Glomerular visceral epithelial cell (primary cell): ENCODE results near the gene PHEX.

Experiments
- DNase-seq: peaks from one replicate; pipeline ENCODE4 v3.0.0-alpha.2; 2016; ENCODE audit errors: extremely low spot score

The PHEX gene

DNA sequence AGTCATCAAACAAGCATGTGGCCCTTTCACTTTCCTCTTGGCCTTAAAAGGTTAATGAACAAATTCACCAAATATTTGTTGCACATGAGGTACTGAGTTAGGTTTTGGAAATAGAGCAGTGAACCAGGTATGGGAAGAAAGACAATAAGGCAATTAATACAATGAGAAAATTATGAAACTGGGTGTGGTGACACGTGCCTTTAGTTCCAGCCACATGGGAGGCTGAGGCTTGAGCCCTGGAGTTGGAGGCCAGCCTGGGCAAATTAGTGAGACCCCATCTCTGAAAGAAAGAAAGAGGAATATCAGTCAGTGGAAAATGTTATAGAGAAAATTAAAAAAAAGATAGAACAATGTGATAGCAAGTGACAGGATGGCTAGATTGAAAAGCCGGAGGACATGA is 8.1 kb downstream of the PHEX start:
- no peak for DNase-seq

DNA sequence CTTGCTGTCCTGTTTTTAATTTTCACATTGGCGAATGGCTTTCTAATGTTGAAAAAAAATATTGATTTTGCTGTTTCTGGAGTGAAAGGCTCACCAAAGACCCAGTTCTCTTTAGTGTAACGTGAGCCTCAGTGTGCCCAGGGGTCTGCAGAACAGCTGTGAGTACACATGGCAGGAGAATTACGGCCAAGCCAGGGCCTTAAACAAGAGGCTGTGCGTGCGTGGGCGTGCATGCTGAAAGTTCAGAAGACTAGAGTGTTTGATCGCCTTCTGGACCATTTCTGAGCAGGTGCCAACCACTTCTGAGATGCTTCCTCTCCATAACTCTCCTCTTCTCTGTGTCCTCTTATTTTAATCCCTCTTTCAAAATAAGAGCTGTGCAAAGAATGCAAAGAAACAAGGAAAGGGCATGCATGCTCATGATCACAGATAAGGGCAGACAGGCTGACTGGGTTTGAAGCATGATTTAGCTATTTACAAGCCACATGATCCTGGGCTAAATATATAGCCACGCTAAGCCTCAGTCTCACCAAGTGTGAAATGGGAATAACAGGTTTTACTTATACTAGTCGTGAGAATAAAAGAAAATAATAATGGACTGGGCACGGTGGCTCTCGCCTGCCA is 9.9 kb downstream of the PHEX start:
- no peak for DNase-seq

DNA sequence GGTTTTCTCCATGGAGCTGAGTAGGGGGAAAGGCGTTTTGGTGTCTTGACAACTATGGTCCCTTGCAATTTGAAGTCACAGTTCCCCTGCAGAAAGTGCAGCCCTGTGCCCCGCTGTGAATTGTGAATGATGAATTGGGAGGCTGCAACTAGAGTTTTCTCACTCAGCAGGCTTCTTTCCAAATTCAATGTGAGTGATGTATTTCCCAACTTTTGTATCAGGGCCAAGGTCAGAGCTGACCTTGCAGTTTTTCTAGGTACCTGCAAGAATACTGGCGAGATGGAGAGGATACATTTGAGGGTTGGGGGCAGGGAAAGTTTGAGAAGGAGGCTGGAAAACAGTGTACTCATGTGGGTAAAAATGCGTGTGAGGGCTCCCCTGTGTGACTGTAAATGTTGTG is 11.7 kb downstream of the PHEX start:
- no peak for DNase-seq

DNA sequence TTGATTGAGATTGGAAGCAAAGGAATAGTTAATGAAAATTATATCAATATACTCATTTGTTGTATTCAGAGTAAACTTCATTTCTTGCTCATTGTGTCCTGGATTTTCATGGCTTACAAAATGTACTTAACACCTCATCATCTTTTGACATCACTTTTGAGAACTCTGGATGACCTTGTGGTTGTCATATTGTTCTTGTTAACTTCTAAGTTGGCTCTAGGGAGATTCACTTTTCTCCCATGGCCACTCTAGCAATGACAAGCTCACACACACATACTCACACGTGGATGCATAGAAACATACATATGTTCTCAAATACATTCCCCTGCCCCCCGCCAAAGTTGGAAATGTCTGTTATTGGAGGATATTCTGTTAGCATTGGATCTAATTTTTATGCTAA is 15.3 kb downstream of the PHEX start:
- DNase-seq, result no peak

DNA sequence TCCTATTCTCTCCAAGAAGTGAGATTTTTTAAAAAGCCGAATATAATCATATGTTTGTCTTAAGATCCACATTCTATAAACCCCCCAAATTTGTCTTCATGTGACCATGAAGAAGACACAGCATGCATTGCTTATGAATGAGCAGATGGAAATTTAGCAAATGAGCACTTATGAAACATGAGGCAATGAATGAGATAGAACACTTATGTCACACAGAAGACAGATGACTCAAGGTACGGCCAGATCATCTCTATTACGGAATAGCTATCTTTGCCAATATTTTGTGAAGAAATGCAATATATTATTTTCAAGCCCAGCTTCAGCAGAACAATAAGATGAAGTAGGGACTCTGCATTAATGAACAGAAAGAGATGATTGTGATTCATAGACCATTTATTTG is 21.4 kb downstream of the PHEX start:
- no peak for DNase-seq

DNA sequence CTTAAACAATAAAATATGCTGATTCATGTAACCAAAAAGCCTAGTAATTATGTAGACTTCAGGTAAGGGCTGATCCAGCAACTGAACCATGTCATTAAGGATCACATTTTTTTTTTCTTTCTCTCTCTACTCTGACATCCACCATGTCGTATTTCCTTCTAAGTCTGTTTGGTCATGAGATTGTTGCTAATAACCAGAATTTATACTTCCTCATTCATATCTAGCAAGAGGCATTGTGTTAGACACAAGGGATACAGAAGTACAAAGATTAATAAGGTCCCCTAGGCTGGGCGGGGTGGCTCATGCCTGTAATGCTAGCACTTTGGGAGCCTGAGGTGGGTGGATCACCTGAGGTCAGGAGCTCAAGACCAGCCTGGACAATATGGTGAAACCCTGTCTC is 24.1 kb downstream of the PHEX start:
- no peak for DNase-seq

DNA sequence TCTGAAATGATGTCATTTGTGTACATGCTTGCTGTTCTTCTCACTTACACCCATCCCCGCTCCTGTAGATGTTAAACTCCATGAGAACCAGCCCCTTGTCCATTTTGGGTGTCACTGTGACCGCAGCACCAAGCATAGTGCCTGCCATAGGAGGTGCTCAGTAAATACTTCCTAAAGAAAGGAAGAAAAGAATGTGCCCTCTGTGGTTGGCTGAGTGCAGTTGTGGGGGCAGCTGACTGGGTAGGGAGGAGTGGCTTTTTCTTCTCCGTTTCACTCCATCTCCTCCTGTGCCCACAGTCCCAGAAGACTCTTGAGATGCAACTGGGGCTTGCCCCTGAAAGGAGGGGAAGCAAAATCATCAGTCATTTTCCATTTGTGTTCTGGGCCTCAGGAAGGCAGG is 25.5 kb downstream of the PHEX start:
- no peak for DNase-seq

DNA sequence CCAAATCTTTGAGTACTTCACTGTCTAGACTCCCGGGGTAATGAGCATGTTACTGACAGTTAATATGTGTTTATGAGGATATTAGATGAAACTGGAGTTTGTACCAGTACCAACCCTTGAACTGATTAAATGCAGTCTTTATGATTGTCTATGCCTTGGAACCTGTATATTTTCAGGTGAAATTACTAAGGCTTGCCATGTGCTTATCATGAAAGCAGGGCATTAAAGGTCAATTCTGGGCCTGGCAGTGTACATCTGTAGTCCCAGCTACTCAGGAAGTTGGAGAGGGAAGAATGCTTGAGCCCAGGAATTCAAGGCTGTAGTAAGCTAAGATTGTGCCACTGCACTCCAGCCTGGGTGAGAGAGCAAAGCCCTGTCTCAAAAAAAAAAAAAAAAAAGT is 27.6 kb downstream of the PHEX start:
- no peak for DNase-seq

DNA sequence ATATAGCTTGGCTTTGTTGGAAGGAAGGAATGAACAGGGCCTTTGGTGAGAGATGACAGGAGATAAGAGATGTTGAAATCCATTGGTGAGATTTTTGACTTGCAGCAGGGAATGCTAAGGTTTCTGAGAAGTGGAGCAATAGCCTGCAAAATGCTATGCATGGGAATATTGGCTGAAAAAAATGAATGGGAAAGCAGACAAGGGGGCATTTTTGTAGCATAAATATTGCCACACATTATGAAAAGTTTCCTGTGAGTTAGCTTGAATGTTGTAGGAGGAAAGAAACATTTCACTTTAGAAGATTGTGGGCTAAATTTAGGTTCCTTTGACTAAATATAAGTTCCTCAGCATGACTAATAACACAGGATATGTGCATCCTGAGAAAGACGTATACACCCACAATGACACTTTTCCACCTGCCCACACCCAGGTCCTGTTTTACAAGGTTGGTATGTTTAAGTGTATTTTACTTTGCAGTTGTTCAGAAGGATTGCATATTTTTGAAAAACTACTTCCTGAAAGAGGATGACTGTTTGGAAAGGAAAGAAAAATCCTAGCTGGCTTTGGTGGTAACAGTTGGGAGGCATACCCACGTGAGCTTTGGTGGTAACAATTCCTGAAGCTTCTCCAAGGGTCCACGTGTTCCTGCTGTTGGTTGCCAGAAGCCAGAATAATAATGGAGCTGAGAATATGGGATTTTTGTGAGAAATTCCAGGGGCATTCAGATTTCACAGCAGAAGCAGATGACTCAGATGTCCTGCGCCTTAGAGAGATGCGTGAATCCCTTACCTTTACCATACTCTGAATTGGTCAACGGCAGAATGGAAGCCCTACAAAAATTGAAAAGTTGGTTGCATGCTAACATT is 28.5 kb downstream of the PHEX start:
- DNase-seq, result peak; percentile 1

DNA sequence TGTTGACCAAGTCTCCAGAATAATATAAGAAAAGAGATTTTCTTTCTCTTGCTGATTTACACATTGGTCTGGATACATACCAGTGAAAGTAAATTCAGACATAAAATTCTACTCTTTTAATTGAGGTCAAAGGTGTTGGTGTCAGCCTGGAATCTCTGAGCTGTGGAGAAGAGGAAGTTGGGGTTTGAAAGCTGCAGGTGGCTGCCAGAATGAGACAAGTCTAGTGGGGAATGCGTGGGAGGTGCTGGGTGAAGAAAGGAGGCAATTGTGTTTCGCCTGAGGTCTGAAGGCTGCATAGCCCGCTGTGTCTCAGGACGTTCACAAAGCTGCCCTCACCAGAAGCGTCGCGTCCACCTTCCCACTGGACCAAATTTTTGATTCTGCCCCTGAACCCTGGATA is 31.2 kb downstream of the PHEX start:
- DNase-seq, result no peak

DNA sequence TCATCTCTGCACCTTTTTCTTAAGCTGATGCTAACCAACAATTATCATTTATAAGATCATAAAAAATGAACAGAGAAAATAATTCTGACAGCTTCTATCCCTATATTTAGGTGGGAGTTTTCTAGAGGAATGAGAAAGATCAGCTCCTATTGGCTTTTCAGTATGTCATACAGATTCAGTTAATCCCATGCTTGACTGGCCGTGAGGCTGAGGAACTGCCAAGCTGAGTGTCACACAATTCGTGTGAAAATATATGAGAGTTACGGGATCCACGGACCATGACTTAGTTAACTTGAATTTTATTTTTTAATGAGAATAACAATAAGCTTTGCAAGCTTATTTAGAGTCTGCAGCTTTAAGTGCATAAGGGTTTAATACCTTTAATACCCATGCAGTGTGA is 37.5 kb downstream of the PHEX start:
- no peak for DNase-seq

DNA sequence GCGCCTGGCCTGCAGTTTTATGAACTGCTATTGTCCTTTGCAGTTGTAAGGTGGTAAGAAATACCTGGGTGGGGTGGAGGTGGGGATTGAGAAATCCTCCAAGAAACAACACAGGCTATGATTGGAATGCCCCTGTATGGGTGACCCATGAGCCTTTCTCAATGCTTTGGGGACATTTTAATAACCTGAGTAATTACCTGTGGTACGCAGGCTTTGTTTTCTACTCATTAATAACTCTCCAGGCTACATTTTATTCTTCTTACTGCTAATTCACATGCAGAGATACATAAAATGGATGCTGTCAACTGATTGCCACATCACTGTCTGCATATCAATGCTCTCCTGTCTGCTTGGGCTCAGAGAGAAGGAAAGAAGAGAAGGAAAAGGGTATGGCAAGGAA is 41.8 kb downstream of the PHEX start:
- no peak for DNase-seq

DNA sequence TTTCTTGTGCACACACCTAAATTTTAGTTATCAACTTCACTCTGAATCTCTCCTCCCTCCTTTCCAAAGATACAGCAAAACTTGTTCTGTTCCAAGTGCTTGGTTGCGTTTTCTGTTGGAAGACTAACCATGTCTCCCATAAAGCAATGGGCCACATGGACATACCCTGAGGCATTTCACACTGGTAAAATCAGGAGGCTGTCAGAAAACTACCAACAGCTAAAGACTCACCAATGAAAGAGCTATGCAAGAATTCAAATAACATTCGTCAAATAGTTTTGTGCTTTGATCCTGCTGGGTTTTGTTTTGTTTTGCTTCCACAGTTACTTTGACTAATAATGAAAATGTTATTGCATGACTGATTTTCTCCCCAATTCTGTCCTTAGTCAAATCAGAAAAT is 46.0 kb downstream of the PHEX start:
- DNase-seq, result no peak

DNA sequence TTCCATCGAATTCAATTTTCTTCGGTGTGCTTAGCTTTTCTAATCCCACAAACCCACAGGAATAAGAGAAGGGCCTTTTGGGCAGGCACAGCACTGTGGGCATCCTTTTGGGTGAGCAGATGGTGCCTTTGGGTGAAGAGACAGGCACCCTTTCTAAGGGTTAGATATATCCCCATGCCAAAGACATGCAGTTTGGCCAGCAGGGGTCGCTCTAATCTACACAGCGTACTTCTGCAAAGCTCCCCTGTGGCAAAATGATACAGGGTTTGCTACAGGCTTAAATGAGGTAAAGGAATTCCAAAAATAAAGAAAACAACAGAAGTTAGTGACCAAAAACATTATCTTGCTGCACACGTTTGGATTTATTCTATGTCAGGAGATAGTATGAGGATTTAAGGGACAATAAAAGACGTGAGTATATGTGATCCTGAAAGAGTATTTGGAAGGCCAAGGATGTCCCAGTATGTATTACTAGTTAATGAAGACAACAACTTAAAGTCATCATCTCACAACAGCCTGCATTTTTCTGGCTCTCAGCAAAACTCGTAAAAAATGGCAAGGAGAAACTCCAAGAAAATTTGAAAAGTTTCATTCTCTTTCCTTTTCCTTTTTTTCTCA is 49.5 kb downstream of the PHEX start:
- DNase-seq, result peak; percentile 40

DNA sequence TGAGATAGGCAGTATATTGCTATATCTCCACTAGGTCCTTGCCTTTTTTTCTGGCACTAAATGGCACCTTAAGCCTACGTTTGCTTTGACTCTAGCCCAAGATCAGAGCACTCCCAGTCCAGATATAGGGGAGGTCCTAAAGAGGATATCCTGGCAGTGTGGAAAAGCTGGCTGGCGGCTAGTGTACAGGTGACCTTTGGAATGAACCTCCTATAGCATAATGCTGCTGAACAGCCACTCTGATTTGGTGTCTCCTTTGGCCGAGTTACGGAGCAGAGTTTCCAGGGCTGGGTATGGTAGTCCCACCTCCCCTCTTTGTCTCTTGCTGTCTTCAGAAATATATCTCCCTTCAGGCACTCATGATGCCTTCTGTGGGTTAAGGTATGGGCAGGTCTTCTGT is 53.9 kb downstream of the PHEX start:
- DNase-seq, result no peak

DNA sequence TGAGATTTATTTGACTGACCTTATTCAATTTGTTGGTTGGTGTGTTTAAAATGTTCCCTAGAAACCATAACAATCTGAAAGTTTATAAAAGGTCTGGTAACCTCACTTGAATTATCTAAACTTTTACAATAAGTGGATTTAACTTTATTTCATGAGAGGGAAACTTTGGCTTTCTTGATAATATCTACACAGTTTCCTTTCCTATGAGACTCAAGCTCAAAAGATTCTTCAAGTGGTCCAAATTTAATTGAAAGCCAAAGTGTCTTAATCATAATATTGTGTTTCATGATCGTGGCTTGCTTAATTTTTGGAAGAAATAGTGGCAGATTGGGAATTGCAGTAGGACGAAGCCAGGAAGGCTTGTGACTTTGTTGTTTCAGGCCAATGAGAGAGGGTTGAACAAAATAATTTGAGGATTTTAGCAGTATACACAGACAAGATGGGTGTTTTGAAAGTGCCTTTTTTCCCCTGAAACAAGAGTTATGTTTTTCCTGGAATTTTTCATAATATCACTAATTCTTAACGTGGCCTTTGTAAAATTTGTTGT is 55.0 kb downstream of the PHEX start:
- no peak for DNase-seq

DNA sequence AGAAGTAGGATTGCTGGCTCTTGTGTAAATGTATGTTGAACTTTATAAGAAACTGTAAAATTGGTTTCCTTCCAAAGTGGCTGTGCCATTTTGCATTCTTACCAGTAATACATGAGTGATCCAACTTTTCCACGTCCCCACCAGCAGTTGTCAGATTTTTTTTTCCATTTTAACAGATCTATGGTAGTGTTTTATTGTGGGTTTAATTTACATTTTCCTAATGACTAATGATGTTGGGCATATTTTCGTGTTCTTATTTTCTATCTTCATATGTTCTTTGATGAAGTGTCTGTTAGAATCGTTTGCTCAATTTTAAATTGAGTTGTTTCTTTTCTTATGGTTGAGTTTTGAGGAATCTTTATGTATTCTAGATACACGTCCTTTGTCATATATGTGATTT is 56.2 kb downstream of the PHEX start:
- DNase-seq, result no peak

DNA sequence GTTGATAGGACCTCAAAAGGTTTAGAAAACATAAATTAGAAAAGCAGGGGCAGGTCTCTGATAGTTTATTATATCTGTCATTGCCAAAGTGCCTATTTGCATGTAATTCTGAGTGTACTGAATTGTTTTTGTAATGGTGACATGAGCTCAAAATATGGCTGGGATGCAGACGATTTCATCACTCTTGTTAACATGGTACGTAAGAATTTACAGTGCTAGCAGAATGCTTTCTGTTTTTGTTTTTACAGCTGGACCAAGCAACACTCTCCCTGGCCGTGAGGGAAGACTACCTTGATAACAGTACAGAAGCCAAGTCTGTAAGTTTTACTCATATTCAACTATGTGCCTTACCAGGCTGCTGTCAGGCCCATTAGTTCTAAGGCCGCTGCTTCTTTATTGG is 58.1 kb downstream of the PHEX start:
- no peak for DNase-seq

DNA sequence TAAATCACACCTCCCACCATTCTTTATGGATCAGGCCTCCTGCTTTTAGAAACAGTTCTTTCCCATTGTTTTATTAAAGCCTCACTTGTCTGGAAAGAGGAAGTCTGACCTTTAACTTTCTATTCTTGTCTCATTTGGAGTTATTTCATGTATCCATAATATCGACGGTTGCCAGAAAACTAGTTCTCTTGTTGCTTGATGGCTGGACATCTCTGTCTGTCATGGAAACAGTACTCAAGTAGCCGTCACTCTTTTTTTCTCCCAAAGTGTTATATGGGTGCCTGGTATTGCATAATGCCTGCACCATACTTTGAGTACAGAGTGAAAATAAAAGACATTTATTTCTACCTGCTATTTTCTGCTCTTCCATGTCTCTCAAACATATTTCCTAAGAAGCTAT is 61.4 kb downstream of the PHEX start:
- no peak for DNase-seq

DNA sequence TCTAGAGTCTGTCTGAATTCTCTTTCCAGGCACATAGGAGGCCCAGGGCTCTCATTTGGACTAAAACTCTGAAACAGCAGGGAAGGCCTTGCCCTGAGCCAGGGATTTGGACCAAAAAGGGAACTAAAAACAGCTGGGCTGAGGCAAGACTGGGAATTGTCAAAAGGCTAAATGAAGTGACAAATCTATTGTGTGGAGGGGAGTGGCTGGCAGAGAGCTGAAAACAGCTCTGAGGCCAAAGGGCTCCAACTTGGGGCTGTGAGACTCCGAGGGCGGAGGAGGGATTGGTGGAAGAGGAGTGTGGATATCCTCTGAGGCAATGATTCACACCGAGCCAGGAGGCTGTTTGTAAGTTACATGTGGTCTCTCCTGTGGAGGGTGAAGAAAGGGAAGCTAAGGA is 63.2 kb downstream of the PHEX start:
- DNase-seq, result peak; percentile 16

DNA sequence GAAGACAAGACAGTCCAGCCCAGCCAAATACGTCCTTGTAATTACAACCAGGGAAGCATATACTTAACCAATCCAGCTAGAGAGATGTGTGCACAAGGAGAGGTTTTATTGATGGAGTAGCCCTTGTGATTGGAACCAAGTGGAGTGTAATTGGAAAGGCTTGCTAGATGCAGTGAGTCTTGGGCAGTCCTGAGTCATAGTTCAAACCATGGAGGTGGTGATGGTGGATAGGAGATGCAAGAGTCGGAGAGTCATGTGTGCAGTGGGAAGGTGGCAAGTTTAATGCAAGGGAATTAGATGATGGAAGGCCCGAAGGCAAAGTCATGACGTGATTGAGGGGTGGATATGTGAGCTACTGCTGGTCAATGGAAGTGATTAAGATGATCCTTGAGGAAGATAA is 63.7 kb downstream of the PHEX start:
- no peak for DNase-seq

DNA sequence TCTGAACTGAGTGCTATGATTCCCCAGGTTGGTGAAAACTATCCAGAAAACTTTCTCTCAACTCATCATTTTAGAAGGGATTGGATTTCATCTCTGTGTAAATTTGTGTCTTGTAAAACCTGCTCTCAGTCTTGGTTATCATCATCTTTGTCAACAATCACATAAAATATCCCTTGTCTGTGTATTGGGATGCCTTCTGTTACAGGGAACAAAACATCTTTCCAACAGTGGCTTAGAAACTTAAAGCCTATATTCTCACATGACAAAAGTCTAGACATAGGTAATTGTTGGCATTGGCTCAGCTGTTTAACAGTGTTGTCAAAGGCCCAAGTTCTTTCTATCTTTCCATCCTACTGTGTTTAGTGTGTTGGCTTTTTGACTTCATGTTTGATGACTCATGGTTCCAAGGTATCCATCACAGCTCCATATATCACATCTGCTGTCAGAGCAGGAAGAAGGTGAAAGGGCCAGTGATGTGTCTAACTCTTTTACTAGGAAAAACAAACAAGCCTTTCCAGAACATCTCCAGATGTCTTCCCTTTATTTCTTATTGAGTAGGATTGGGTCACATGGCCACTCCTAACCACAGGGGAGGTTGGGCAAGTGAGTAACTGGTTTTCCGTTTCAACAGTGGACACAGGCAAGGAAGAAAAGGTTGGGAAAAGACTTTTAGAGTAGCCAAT is 65.0 kb downstream of the PHEX start:
- peak; percentile 52 for DNase-seq
